GM12878 (cell line): ENCODE measurements around the gene PIK3R3. TPM values are rescaled to one million over a fixed set of nuclear protein-coding genes. Genes with fewer than 3 reads are reported as not detected.

Source experiments
- DPF2 ChIP-seq: fragments of 450-650 bp; IDR thresholded peaks from 2 replicates; pipeline ENCODE4 v1.6.1; 2017; ENCODE audit warnings: mild to moderate bottlenecking
- IKZF2 ChIP-seq, 2 experiments: fragments of 450-650 bp; IDR thresholded peaks; 2 replicates each; pipeline ENCODE4 v1.6.1; 2017; ENCODE audit warnings: mild to moderate bottlenecking in 2 of 2, moderate library complexity in 2 of 2
- MYC ChIP-seq: IDR thresholded peaks from 2 replicates; pipeline ENCODE4 v1.6.1; 2011; ENCODE audit warnings: mild to moderate bottlenecking, low read length, moderate library complexity, inconsistent platforms; ENCODE audit not compliant: insufficient read depth, insufficient replicate concordance, insufficient read length, severe bottlenecking
- NBN ChIP-seq: fragments of 450-650 bp; IDR thresholded peaks from 2 replicates; pipeline ENCODE4 v1.6.1; 2016
- ZNF217 ChIP-seq: fragments of 450-650 bp; IDR thresholded peaks from 2 replicates; pipeline ENCODE4 v1.6.1; 2017; ENCODE audit warnings: antibody characterized with exemption, mild to moderate bottlenecking
- ZNF384 ChIP-seq: IDR thresholded peaks from 2 replicates; pipeline ENCODE4 v1.6.1; 2012; ENCODE audit warnings: low read depth, mild to moderate bottlenecking, low read length, improper control_type of control experiment, borderline replicate concordance
- polyA plus RNA-seq, 11 experiments: library from polyadenylated mRNA; depleted of rRNA in 4 of 11; unstranded in 6 of 11; stranded (reverse) in 5 of 11; fragments of >200 nt; fragmentation: Nextera tagmentation in 4 of 11; fragmentation: Illumina TruSeq in 1 of 11; extraction: Ambion mirVana in 4 of 11; extraction: Trizol in 1 of 11; gene quantifications; 1 replicate in 1 of 11; 2 replicates in 10 of 11; pipeline versions ENCODE4 v1.2.1 to v1.2.3, GENCODE V29; 2011 to 2016; ENCODE audit warnings: inconsistent platforms in 2 of 11, missing spikeins in 2 of 11, low read depth in 1 of 11
- total RNA-seq, 4 experiments: library from RNA; depleted of rRNA in 3 of 4; stranded (reverse); fragments of >200 nt in 3 of 4; fragmentation: Illumina TruSeq in 1 of 4; extraction: Trizol in 1 of 4; gene quantifications; 2 replicates each; pipeline versions ENCODE4 v1.2.1 to v1.2.3, GENCODE V29; 2013 to 2021
- TF ChIP-seq, protein P1 (sequence below): IDR thresholded peaks from 2 replicates; pipeline ENCODE4 v1.6.1; 2011; ENCODE audit warnings: borderline replicate concordance, low read depth, mild to moderate bottlenecking, moderate library complexity, low read length; ENCODE audit not compliant: insufficient read depth, poor library complexity, severe bottlenecking
- TF ChIP-seq, protein P2 (sequence below): IDR thresholded peaks from 2 replicates; pipeline ENCODE4 v1.6.1; 2012; ENCODE audit warnings: low read length, inconsistent platforms

PIK3R3 gene
- total and polyA plus RNA-seq, 10 of the 15 experiments (the other 5 are each of a cell fraction or from before 2014, with no cell fraction given), result 4.8 to 27.0 (median 19.8) TPM

DNA sequence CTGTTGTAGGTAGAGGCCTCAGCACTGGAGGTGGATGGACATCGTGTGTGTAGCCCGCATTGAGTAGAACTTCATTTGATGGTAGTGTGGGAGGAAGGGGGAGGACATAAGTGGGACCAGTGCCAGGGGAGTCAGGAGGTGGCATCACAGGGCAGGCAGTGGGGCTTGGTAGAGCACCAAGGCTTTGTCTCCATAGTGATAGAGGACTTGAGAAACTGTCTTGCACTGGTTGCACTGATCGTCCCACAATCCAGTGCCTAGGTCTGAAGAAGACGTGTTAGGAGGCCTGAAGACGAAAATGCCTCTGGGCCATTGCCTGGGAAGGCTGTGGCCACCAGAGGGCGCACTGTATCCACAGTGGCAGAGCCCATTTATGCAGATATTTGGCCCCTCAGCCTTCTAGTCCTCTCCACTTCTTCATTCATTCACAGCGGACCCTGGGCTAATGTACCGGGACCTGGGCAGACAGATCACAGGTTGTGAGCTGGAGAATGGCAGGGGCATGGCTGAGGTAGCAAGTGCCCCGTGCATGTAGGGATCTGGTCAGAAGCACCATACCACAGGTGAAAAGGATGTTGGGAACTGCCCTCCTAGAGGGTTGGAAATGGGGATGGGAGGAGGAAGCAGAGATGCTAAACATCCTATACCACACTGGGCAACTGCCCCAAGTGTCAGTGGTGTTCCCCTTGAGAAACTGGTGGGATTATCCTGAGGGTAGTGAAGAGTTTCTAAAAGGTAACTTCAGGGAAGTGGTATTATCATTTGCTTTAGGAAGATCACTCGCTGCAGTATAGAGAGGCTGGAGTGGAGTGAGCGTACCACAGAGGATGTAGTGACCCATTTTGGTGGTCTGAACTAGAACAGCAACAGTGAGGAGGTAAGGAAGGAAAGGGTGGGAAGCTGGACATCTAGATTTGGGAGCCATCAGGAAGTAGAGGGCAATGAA is 95.3 kb downstream of the PIK3R3 start (continued):
- TF ChIP-seq, protein P1, sequence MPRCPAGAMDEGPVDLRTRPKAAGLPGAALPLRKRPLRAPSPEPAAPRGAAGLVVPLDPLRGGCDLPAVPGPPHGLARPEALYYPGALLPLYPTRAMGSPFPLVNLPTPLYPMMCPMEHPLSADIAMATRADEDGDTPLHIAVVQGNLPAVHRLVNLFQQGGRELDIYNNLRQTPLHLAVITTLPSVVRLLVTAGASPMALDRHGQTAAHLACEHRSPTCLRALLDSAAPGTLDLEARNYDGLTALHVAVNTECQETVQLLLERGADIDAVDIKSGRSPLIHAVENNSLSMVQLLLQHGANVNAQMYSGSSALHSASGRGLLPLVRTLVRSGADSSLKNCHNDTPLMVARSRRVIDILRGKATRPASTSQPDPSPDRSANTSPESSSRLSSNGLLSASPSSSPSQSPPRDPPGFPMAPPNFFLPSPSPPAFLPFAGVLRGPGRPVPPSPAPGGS, result peak; percentile 51
- TF ChIP-seq, protein P2, sequence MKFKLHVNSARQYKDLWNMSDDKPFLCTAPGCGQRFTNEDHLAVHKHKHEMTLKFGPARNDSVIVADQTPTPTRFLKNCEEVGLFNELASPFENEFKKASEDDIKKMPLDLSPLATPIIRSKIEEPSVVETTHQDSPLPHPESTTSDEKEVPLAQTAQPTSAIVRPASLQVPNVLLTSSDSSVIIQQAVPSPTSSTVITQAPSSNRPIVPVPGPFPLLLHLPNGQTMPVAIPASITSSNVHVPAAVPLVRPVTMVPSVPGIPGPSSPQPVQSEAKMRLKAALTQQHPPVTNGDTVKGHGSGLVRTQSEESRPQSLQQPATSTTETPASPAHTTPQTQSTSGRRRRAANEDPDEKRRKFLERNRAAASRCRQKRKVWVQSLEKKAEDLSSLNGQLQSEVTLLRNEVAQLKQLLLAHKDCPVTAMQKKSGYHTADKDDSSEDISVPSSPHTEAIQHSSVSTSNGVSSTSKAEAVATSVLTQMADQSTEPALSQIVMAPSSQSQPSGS, result no peak
- TF ChIP-seq IKZF2 (IDR thresholded peaks at IDR 0.05) (no peak), NBN (0 out of 2 replicates have a peak, but pooled peaks have one; percentile 57), ZNF217 (no peak), ZNF384 (no peak), MYC (no peak), DPF2 (no peak)
- TF ChIP-seq, all 136 proteins: peak for 24
